Left cardiac atrium (tissue), 4 donors: ENCODE data around the gene ACTR3. TPM values are rescaled to one million over a fixed set of nuclear protein-coding genes. Genes with fewer than 3 reads are reported as not detected.

Experiments used
- ATAC-seq, 2 donors: fragments of 200-7000 bp; cut with Tn5 transposase; one replicate each; pipeline ENCODE4 v1.9.1; 2020; ENCODE audit warnings: mild to moderate bottlenecking in 2 of 2, moderate library complexity in 2 of 2
- DNase-seq: peaks from one replicate; pipeline ENCODE4 v3.0.0-alpha.2; 2020
- intact Hi-C, 2 donors: fragments of 100-400 bp; cut with DNase I; formaldehyde crosslinking; loops; one replicate each; pipeline versions ENCODE4 v1.14.1 to v1.15.1; 2022 to 2023
- total RNA-seq, 2 donors: library from RNA; stranded (reverse); fragmentation: NEBNext Ultra II Directional; extraction: Animal tissue kit (Norgen Biotek cat#: 25700); gene quantifications; one replicate each; pipeline ENCODE4 v1.2.1, GENCODE V29; 2021
- donor health status: DM: no; HTN: yes; CAD: no.
- donor health status: DM: no; HTN: yes; CAD: no; lungs with severe emphysema.
- donor health status: DM: yes; HTN: yes; CAD: no.
- donor health status: Dilated cardiomyopathy.

ACTR3 gene
- total RNA-seq, 2 donors from 2014 or later: 132 to 184 TPM

DNA sequence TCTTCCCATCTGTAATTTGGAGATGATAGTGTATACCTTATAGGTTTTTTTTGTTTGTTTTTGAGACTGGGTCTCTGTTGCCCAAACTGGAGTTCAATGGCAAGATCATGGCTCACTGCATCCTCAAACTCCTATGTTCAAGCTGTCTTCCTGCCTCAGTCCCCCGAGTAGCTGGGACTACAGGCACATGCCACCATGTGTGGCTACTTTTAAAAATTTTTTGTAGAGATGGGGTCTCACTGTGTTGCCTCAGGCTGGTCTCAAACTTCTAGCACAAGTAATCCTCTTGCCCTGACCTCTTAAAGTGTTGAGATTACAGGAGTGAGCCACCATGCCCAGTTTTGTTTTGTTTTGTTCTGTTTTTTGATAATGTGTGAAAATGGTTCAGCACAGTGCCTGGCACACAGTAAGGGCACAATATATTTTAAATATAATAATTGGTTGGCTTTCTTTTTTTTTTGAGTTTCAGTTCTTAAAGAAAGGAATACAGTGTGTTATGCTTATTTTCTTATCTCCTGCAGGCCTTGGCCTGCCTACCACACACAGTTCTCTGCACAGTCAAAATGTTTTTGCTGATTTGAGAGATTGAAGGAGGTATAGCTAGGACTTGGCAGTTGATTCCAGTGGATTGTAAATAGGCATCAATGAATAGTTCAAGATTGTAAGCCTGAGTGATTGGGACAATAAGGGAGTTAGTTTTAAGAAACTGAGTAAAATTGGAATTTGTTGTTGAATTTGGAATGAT lies 6.1 kb downstream of the ACTR3 start:
- ATAC-seq (no peak), DNase-seq (no peak)
- intact Hi-C loops: no loop called here

DNA sequence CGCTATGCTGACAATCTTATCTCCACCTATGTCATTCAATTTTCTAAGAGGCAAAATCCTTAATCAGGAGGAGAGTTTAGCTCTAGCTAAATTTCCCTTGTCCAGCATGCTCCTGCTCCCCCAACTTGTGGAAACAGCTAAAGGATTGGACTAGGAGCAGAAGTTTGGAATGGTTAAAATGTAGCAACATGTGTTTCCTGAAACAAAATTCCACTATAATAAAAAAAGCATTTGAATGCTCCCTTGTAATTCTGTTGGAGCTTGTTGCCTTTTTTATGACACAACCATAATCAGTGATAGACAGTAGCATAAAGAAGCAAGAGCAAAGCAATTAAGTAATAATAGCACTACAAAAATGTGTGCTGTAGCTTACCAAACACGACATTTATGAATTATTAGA lies 6.9 kb downstream of the ACTR3 start:
- intact Hi-C loops: no loop called here
- ATAC-seq (peak in 1 of 2 donors; percentile 20), DNase-seq (no peak)

DNA sequence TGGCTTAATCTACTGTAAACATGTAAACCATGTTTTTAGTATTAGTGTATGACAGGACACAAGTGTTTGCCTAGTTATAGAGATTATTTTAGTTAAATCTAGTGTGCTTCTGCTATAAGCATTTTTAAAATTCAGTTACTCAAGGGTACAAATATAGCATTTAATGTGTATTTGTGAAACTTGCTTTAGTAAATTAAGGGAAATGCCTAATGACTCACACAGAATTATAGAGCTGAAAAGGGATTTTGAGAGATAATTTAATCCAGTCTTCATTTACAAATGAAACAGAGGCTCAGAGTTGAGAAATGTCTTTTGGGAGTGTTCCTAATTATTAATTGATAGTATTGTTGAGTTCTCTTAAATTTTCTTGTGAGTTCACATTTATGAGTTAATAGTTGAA lies 8.2 kb downstream of the ACTR3 start:
- intact Hi-C loops: no loop called here
- ATAC-seq (no peak), DNase-seq (no peak)

DNA sequence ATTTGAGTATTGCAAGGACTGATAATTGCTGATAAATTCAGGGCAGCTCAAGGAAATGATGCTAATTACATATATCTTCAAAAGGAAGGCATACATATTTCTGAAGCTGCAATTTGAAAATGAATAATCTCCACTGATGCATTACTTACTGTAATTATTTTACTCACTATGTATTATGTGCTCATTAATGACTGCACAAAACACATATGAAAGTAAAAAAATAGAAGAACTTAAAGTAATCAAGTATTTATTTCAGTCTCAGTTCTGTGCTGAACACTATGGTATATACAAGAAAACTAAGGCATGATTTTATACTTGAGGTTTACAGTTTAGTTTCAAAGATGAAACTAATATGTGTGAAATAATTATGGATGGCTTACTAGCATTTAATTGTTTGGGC lies 9.3 kb downstream of the ACTR3 start:
- intact Hi-C loops: no loop called here
- no peak for DNase-seq
- no peak for ATAC-seq

DNA sequence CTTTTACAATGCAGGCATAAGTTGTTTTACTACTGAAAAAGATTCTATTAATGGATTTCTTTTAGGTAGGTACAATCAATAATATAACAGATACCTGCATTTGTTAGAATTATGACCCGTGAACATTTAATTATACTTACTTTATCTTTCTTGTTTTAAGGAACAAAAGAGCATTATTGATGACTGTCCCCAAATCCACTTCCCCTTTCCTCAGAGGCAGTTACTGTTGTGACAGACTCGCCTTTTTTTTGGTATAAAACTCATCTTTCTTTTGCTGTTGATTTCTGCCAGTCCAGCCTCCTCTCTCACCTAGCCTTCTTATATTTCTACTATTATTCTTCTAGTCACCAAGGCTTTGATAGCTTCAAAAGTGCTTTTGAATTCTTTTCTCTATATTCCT lies 12.1 kb downstream of the ACTR3 start:
- ATAC-seq: no peak
- intact Hi-C loops: no loop called here
- no peak for DNase-seq

DNA sequence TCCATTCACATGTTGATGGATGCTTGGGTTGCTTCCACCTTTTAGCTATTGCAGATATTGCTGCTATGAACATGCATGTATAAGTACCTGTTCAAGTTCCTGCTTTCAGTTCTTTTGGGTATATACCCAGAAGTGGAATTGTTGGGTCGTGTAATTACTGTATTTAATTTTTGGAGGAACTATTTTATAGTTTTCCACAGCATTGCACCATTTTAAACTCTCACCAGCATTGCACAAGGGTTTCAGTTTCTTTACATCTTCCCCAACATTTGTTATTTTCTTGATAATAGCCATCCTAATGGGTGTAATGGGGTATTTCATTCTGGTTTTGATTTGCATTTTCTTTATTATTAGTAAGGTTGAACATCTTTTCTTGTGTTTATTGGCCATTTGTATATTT lies 16.0 kb downstream of the ACTR3 start:
- ATAC-seq (no peak), DNase-seq (no peak)
- intact Hi-C loops: no loop called here

DNA sequence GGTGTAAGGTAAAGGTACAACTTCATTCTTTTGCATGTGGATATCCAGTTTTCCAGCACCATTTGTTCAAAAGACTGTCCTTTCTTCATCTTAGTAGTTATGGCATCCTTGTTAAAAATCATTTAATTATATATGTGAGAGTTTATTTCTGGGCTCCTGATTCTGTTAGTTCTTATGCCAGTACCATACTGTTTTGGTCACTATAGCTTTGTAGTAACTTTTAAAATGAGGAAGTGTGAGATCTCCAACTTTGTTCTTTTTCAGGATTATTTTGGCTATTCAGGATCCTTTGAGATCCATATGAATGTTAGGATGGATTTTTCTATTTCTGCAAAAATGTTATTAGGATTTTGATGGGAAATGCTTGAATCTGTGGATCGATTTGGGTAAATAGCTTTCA lies 16.8 kb downstream of the ACTR3 start:
- intact Hi-C loops: no loop called here
- ATAC-seq: no peak
- no peak for DNase-seq

DNA sequence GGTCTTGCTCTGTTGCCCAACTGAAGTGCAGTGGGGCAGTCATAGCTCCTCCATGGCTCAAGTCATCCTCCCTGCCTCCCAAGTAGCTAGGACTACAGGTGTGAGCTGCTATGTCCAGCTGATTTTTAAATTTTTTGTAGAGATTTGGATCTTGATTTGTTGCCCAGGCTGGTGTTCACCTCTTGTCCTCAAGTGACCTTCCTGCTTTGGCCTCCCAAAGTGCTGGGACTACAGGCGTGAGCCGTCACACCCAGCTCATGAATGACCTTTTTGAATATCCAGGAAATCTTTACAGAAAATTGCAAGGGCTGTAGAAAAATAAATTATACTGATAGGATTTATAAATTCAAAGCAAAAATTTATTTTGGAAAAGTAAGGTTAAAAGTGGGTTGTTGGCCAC lies 17.4 kb downstream of the ACTR3 start:
- intact Hi-C loops: no loop called here
- no peak for DNase-seq
- no peak for ATAC-seq

DNA sequence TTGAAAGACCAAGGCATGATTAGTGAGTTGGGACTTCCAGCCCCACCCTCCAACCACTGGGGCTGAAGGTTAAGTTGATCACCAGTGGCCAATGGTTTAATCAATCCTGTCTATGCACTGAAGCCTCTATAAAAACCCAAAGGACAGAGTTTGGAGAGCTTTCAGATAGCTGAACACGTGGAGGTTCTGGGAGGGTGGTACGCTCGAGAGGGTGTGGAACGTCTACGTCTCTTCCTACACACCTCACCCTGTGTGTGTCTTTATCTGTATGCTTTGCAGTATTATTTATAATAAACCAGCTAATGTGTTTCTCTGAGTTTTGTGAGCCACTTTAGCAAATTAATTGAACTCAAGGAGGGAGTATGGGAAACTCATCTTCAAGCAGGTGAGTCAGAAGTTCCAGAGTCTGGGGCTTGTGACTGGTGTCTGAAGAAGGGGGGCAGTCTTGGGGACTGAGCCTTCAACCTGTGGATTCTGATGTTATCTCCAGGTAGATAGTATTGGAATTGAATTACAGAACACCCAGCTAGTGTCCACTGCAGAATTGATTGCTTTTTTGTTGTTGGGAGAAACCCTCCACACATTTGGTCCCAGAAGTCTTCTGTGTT lies 20.3 kb downstream of the ACTR3 start:
- intact Hi-C loops: no loop called here
- ATAC-seq (peak in 1 of 2 donors; percentile 24), DNase-seq (no peak)

DNA sequence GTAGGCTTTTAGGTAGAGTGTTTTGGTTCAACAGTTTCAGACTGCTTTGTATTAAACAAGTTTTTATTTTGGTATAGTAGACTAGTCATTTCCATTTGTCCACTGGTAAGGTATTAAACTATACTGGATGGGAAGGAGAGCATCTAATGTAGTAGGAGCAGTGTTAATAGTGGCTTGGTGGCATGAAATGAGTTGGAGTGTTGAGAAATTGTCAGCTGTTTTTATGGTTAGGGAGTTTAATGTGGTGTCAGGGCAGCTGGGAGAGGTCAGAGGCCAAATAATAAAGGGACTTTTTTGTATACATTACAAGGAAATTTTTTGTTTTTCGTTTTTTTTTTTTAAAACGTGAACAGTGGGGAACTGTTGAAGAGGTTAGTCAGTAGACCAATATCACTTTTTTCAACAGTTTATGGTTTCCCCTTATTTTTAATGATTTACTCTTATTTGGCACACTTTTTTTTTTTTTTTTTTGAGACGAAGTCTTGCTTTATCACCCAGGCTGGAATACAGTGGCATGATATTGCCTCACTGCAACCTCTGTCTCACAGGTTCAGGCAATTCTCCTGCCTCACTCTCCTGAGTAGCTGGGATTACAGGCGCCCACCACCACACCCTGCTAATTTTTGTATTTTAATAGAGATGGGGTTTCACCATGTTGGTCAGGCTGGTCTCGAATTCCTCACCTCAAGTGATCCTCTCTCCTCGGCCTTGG lies 21.2 kb downstream of the ACTR3 start:
- ATAC-seq: no peak
- intact Hi-C loops: no loop called here

DNA sequence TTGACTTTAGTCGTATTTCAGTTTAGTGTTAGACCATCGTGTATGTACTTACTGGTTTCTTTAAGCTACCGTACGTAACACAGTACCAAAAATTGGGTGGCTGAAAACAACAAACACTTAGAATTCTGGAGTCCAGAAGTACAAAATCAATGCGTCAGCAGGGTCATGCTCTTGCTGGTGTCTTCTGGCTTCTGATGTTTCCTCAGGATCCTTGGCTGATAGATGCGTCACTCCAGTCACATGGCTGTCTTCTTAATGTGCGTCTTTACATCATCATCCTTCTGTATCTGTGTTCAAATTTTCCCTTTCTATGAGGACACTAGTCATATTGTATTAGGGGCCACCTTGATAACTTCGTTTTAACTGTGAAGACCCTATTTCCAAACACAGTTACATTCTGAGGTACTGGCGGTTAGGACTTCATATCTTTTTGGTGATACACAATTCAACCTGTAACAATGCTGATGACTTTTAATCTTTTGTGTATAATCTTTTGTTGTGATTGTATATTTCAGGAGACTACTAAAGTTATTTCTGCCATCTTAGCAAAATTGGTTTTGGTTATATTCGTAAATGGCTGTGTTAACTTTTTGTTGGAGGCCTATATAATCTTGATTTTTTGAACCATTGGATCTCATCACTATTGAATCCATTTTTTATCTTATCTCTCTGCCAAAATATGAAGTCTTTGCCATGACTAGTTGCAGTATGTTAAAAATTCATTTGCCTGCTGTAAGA lies 25.4 kb downstream of the ACTR3 start:
- intact Hi-C loops: no loop called here
- ATAC-seq: no peak
- no peak for DNase-seq

More for the DNA sequence above, 21.2 kb downstream of the ACTR3 start:
- DNase-seq: no peak

DNA sequence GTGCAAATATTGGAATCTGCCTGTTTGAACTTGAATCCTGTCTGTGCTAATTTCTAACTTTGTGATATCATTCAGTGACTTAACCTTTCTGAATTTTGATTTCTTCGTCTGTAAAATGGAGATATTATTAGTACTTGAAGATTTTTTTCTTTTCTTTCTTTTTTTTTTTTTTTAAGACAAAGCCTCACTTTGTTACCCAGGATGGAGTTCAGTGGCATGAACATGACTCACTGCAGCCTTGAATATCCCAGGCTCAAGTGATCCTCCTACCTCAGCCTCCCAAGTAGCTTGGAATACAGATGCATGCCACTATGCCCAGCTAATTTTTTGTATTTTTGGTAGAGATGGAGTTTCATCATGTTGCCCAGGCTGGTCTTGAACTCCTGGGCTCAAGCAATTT lies 28.3 kb downstream of the ACTR3 start:
- intact Hi-C loops: no loop called here
- ATAC-seq: no peak

DNA sequence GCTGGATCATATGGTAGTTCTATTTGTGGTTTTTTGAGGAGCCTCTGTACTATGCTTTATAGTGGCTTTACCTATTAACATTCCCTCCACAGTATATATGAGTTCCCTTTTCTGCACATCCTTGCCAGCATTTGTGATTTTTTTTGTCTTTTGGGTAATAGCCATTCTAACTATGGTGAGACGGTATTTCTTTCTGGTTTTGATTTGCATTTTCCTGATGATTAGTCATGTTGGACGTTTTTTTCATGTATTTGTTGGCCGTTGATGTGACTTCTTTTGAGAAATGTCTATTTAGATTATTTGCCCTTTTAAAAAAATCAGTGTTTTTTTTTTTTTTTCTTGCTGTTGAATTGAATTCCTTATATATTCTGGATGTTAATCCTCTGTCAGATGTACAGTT lies 31.1 kb downstream of the ACTR3 start:
- ATAC-seq (no peak), DNase-seq (no peak)
- intact Hi-C loops: no loop called here

More for the DNA sequence above, 28.3 kb downstream of the ACTR3 start:
- no peak for DNase-seq

DNA sequence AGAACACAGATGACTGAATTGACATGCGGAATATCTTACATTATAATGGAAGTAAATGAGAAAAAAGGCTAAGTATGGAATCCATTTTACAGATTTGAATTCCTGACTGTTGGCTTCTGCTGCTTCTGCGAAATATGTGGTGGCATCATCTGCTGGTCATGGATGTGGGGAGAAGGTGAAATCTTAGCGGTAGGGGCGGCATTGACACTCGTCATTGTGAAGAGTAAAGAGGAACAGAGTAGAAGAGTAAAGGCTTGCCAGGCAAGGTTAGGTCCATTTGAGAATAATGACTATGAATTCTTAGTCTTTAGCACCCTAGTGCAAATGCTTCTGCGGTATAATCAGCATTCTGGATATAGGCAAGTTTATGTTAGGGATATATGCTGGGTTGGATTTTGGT lies 32.4 kb downstream of the ACTR3 start:
- ATAC-seq: no peak
- intact Hi-C loops: no loop called here
- DNase-seq: no peak

DNA sequence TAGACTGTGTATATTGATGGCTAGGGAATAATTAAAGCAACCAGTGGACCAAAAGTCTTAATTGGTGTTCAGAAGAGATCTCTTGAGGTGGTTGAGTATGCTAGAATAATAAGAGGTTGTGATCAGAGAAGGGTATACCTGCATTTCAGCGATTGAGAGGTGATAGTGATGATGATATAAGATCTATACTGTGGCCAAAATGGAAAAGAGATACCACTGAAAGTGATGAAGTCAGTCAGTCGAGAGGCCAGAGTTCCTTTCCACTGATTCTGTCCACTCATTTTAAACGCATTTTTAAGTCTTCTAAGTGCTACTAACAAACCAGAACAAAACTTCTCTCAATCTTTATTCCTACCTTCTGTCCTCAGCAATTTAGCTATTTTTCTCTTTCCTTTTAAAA lies 32.9 kb downstream of the ACTR3 start:
- intact Hi-C loops: no loop called here
- ATAC-seq: no peak

DNA sequence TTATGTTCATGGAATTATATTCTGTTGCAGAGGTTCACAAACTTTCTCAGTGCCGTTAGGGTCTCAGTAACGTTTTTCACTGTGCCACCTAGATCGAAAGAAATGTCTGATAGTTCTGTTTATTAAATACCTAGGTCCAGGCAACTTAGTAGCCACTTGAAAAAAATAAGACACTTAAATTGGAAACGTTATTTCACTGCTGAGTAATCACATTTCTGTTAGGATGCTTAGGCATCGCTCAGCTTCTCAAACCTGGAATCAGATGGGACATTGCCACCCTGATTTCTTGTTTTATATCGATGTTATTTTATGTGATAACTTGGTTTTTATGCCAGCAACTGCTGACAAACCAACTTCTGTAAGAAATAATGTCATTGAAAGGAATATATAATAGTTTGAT lies 36.0 kb downstream of the ACTR3 start:
- no peak for DNase-seq
- ATAC-seq: no peak
- intact Hi-C loops: no loop called here

More for the DNA sequence above, 32.9 kb downstream of the ACTR3 start:
- no peak for DNase-seq

DNA sequence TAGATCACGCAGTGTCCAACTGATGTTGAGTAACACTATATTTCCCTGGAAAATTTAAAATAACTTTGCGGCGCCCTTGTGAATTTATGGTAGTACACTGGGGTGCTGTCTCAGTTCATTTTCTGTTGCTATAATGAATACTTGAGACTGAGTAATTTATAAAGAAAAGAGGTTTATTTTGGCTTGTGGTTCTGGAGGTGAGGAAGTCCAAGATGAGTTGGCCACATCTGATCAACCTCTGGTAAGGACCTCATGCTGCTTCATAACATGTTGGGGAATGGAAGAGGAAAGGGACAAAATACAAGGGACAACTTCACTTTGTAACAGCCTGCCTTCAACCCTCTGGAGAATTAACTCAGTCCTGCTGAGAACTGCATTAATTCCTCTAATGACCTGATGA lies 36.4 kb downstream of the ACTR3 start:
- intact Hi-C loops: no loop called here
- ATAC-seq: no peak

DNA sequence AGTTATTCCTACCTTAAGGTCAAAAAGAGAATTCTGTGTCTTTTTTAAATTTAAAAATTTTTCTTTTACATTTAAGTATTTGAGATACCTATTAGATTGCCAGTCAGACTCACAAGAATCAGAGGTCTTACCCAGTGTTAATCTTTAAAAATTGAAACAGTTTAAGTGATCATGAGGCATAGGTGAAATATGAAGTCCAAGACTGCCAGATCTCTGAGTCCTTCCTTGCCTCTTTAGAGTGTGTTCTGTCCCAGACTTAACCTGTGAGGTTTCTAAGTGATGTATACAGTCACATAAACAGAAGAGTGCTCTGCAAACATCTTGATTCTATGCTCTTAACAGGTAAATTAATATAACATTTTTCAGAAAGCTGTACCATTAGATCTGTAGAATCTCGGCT lies 40.6 kb downstream of the ACTR3 start:
- DNase-seq (no peak), ATAC-seq (no peak)
- intact Hi-C loops: no loop called here

More for the DNA sequence above, 36.4 kb downstream of the ACTR3 start:
- no peak for DNase-seq

DNA sequence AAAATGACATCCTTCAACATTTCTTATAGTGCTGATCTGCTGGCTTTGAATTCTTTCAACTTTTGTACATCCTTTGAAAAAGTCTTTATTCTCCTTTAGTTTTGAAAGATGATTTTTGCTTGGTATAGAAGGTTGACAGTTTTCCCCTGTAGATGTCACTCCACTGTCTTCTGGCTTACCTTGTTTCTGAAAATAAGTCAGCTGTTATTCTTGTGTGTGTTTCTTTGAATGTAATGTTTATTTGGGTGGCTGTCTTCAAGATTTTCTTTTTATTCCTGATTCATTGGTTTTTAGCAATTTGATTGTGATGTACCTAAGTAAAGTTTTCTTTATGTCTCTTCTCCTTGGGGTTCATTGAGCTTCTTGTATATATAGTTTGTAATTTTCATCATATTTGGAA lies 47.6 kb downstream of the ACTR3 start:
- DNase-seq (no peak), ATAC-seq (no peak)
- intact Hi-C loops: no loop called here

DNA sequence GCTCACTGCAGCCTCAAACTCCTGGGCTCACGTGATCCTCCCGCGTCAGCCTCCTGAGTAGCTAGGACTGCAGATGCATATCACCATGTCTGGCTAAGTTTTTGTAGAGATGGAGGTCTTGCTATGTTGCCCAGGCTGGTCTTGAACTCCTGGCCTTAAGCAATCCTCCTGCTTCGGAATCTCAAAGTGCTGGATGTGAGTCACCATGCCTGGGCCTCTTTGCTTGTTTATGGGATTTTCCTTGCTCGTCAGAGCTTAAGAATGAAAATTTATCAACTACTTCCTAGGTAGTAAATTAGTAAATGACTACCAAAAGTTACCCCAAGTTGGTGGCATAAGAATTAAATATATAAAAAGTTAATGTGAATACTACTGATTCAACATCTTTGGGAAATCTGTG lies 51.0 kb downstream of the ACTR3 start:
- no peak for ATAC-seq
- no peak for DNase-seq
- intact Hi-C loops: no loop called here
